ENCODE data around the gene LIFR.

- TF ChIP-seq CTCF (IDR thresholded peaks at IDR 0.05) (no peak), POLR2A (IDR thresholded peaks at IDR 0.05) (no peak)
These were observed 20.6 kb downstream of the LIFR start for GRCh38 chr5:38535845-38536244.

All from body of pancreas (tissue), 4 donors.